GM08714 (cell line): Measurements from ENCODE around the gene STPG1.
A peak's percentile ranks its signal among the peaks of the same experiment; 100 is the strongest.

Source experiments
- H3K4me3 ChIP-seq: fragments of 200-500 bp; sonication (Bioruptor generic); 2 replicates; pipeline ENCODE4 v1.5.1; 2014; ENCODE audit warnings: mild to moderate bottlenecking, low read length, inconsistent platforms
- ZNF274 ChIP-seq: IDR thresholded peaks from 2 replicates; pipeline ENCODE4 v1.6.1; 2012; ENCODE audit warnings: mild to moderate bottlenecking, low read depth, low read length

The STPG1 gene

DNA sequence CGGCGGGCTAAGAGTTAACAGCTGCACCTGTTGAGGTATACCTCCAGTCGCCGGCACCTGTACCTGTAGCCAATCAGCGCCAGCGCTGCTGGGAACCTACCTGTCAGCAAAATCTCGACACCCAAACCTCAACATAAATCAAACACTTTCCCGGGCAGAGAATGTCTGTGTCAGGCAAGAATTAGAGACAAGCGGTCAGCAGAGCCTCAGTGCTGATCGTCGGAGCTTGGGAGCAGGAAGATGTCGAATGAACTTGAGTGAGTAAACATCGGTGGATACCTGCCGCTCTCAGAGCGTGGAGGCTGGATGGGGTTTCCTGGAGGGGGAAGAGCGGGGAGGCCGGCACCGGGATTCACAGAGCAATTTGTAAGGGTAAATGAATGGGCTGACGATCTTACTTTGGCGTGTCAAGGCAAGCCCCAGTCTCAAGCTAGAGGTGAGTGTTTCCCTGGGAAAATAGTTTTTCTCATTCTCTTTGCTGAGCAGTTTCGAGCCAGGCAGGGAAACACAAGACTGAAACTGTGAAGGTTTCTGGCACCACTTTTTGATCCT lies 94.2 kb downstream of the STPG1 start, which contains the start of gene GRHL3:
TSS of gene GRHL3 (plus strand) at position 46 of the 552 bp plus-strand sequence. CDS start at position 241, 195 bp downstream.
- no peak for TF ChIP-seq ZNF274

DNA sequence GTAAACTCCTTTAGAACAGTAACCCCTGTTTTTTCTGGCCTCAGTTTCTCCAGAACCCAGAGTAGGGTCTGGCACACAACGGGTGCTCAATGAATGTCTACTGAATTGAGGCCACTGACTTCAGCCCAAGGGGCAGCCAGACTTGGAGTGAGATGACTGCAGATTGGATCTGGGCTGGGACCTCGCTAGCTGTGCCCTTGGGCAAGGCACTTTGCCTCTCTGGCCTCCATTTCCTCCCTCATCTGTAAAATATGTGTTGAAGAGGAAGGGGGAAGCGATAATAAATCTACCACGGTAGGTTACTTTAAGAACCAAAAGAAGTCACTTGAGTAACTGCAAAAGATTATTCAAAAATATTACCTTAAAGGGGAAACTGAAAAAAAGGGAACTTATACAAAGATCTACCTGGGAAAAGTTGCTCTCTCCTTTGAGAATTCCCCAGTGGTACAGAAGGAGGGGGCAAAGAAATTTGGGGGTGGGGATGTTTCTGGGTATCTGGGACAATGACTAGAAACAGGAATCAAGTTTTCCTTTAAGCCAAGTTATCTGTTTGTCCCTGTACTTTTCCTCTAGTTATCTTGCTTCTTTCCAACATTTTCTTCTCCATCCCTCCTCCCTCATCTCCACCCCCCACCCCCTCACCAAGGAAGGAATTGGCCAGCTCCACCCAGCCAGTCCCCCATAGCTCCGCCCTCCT lies 94.8 kb downstream of the STPG1 start:
- no peak overlapping the region for H3K4me3 ChIP-seq
- no peak for TF ChIP-seq ZNF274

More for the DNA sequence above, 94.2 kb downstream of the STPG1 start, which contains the start of gene GRHL3:
- peak within 1 kb of the TSS; percentile 1; the same call in 1 of the 2 replicates for H3K4me3 ChIP-seq

DNA sequence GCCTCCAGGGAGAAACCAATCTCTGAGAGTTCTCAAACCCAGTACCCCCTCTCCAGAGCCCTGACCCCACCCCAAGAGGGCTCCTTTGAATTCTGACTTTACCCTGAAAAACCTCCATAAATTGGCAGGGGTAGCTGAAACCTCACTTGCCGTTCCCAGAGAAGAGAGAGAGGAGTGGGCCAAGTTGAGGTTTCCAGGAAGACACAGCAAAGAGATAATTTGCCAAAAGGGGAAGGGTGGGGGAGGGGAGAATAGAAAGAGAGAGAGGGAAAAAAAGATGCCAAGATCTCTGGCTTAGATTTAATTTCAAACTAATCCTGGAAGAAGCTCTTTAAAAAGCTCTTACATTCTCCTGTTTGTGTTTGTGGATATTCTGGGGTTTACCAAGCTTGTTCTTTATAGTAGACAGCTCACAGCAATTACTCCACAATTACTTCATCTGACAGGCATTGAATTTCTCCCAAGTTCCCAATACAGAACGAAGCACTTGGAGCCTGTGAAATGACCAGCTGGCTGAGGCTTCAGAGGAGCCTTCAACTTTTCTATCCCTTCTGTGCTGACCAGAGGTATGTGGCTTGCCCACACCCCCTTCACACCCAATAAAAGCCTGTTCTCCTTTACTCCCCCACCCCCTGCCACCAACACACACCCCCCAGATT lies 95.5 kb downstream of the STPG1 start:
- H3K4me3 ChIP-seq = no peak overlapping the region
- TF ChIP-seq ZNF274 = no peak

DNA sequence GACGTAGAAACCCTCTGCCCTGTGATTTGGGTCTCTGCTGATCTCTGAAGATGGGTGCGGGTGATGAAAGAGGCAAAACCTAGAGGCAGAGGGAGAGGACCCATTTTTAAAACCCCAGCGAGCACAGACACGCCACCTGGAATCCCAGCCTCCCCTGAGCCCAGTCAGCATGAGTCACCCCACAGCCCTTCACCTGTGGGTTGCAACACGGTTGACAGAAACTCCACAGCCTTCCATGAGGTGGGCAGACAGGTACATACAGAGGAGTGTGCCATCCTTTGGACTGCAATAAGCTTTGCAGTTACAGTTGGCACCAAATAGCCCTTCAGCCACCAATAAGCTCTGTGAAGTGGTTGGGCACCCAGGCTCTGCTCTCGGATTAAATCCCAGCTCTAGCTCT lies 96.5 kb downstream of the STPG1 start:
- TF ChIP-seq ZNF274 = no peak
- no peak overlapping the region for H3K4me3 ChIP-seq

DNA sequence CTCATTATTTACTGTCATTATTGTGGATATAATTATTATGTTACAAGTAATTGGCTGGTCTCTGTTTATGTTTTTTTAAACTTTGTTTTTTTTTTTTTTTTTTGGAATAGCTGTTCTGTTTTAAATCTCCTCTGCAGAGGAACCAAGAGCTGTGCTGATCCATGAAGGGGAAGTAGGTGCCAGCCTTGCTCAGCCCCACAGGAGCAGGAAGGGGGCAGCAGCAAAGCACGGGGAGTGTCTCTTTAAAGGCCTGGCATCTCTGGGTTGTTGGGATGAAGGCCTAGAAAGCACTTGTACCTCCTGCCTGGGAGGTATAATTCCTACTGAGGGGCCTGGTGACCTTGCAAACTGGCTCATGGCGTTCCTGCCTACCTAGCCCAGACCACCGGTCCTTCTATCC lies 96.9 kb downstream of the STPG1 start:
- H3K4me3 ChIP-seq = no peak overlapping the region
- TF ChIP-seq ZNF274 = no peak

DNA sequence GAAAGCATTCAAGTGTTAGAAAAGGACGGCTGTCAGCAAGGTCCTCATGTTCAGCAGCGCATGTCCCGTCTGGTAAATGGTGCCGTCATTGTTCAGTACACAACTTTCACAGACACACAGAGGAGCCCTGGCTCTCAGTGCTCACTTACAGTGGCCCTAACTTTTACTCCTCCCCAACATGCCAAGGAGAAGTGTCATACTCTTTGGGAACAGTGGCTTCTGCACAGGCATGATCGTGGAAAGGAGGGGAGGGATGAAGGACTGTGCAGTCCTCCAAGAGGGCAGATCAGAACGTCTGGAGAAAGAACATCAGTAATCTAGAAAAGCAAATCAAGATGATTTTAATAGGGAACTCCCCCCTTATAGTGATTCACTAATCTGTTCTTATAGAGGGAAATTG lies 98.2 kb downstream of the STPG1 start:
- no peak for TF ChIP-seq ZNF274

DNA sequence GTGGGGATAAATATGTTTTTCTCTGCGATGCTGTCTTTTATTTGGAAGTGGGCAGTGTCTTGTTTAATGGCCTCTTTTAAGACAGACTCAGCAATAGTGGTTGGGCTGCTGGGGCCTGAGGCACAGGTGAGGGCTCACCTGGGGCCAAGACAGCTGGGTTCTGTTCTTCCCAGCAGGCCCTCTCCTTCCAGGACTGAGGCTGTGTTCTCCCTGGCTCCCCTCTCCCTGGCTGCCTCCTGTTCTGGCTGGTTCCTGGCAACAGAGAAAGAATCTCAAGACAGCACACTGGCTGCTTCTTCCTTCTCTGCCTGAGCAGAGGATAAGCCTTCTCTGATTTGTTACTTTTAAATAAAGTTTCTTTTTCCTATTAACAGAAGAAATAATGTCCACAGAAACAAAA lies 101.8 kb downstream of the STPG1 start:
- TF ChIP-seq ZNF274 = no peak

More for the DNA sequence above, 98.2 kb downstream of the STPG1 start:
- H3K4me3 ChIP-seq = no peak overlapping the region

DNA sequence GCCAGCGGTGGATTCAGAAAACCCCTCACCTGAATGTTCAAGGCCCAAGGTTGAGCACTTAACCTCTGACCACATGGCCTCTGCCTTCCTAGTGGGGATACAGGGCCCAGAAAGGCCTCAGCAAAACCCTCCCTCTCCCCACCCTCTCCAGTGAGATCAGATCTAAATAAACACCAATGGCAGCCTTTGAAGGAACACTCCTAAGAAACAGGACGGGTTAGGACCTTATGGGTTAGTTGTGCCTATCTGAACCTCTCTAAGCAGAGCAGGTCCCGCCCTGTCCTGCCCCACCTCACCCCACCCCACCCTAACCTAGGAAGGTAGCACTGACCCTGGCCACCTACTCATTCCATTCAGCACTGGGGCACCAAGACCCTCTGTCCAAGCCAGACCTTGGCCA lies 102.3 kb downstream of the STPG1 start:
- TF ChIP-seq ZNF274 = no peak
- H3K4me3 ChIP-seq = no peak overlapping the region

More for the DNA sequence above, 101.8 kb downstream of the STPG1 start:
- no peak overlapping the region for H3K4me3 ChIP-seq

DNA sequence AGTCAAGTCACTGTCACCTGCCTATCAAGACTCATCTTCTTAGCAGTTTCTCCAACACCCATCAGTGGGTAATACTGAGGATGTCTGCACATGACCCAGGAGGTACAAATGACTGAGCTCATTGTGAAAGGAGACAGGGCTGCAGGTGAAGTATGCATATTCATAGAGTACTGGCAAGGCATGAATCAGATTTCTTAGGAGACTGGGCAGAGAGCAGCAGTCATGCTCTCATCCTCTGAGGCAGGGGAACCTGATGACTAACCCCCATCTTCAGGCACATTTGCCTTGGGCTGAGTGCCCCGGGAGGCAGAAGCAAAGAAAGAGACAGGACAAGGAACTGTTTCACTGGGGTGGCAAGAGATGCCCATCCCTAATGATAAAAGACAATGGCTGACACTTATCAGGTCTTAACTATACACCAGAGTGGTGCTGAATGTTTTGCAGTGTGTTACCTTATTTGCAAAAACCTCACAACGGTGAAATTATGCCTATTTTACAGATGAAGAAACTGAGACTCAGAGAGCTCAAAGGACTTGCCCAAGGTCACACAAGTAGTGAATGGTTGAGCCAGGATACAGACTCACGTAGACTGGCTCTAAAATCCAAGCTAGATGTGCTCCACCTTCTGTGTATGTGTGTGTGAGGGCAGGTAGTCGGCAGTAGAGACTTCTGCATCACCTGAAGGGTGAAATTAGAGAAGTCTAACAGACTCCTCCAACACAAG lies 103.7 kb downstream of the STPG1 start:
- no peak overlapping the region for H3K4me3 ChIP-seq
- TF ChIP-seq ZNF274 = no peak

DNA sequence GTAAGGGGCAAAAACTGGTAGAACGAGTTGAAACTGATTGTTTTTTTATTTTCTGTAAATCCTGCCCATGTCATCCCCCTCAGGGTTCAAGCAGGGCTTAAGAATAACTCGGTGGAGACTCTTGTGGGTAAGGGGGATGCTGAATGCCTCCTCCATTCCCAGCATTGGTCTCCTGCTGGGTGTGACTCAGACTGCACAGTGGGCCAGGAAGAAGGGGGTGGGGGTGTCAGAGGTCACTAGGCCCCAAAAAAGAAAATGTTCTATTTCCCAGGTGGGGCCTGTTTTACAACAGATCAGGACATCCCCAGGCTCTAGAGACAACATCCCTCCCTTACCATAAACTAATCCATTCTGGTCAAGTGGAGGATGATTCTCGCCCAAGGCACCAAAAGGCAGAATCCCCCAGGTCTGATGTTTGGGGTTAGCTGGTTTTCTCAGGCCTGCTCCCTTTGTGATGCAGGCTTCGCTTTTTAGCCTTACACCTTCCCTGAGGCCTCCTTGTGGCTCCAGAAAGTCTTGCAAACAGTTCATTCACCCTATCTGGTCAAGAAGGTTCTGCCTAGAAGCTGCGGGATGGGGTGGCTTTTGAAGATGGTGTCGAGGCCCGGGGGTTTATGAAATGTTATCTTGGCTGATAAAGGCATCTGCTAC lies 105.1 kb downstream of the STPG1 start:
- no peak overlapping the region for H3K4me3 ChIP-seq
- TF ChIP-seq ZNF274 = no peak
